Measurements from ENCODE around the gene SASH1.
"Not testable (repeated sequence)": the region's sequence is repeated elsewhere in the genome, so short reads cannot be mapped to it uniquely, and the experiment has no call there.

SASH1 gene

GRCh38 chr6:148585641-148586040 lies 243.0 kb downstream of the SASH1 start:
- not testable (repeated sequence) for DNase-seq (ENCODE audit: low read depth in 2 of 2)

DNA sequence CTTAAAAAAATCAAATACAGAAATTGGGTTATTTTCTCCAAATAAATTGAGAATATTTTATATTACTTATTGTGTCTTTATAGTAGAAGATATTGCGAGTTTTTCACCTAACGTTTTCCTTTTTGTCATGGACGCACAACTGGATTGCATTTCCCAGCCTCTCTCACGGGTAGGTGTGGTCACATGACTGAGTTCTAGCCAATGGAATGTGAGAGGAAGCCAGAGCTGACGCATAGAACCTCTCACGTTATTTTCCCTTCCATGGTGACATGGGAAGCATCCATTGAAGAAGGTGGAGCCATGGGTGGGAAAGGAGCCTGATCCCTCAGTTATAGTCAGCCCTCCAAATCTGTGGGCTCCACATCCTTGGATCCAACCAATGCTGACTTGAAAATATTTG lies 248.2 kb downstream of the SASH1 start:
- no peak for DNase-seq (ENCODE audit: low read depth in 2 of 2)

- no peak for DNase-seq (ENCODE audit: low read depth in 2 of 2)
These were observed 249.0 kb downstream of the SASH1 start for GRCh38 chr6:148591656-148592055.

GRCh38 chr6:148593130-148593812 lies 250.6 kb downstream of the SASH1 start:
- DNase-seq (ENCODE audit: low read depth in 2 of 2): no peak

GRCh38 chr6:148593813-148594170 lies 251.2 kb downstream of the SASH1 start:
- DNase-seq (ENCODE audit: low read depth in 2 of 2): no peak

GRCh38 chr6:148595550-148595949 lies 252.9 kb downstream of the SASH1 start:
- DNase-seq (ENCODE audit: low read depth in 2 of 2): no peak

DNA sequence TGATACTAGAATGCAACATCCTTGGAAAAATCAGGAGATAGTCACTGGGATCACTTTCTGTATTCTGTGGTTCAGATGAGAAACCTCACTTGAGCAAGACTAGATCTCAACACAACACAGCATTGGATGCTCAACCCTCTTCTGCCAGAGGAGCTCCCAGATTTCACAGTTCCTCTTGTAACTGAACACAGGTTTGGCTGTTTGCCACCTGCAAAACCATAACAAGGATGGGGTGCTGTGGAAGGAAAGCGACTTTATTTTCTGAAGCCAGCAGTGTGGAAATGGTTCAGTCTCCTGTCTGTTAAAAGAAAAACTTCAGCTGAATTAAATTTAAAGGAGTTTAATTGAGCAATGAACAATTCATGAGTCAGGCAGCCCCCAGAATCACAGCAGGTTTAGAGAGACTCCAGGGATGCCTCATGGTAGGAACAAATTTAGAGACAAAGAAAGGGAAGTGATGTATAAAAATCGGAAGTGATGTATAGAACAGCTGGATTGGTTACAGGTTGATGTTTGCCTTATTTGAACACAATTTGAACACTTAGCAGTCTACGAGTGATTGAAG lies 254.3 kb downstream of the SASH1 start:
- no peak for DNase-seq (ENCODE audit: low read depth in 2 of 2)

DNA sequence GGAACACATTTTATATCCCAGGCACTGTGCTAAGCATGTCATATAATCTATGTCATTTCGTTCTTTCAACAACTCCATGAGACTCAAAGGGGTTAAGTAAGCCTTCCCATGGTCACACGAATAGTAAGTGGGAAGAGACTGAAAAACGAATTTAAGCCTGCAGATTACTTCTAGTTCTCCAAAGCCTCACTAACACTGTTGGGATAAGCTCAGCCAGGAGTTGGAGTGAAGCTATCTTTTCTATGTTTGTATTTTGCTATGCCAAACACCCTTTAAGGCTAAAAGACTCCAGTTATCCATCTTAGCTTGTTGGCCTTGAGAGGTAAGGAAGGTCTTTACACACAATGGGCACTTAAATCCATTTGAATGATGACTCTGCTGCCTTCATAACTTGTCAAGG lies 256.1 kb downstream of the SASH1 start:
- no peak for DNase-seq (ENCODE audit: low read depth in 2 of 2)

DNA sequence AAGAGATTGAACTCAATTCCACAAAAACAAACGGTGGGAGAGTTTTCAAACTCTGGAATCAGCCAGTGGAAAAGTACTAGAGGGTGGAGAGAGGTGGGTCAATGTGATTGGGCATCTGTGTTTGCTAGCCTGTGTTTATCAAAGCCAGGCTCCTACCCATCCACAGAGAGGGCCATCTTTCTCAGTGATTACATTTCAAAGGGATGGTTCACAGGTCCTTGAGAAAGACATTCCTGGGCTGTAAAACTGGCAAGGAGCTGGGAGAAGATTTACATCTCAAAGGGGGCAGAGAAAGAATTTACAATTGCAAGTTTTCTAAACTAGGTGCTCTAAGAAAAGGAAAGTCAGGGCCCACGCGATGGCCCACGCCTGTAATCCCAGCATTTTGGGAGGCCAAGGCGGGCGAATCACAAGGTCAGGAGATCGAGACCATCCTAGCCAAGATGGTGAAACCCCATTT lies 257.4 kb downstream of the SASH1 start:
- DNase-seq (ENCODE audit: low read depth in 2 of 2): no peak
